Measurements from ENCODE around the gene CYBC1.
A peak's percentile ranks its signal among the peaks of the same experiment; 100 is the strongest.

The CYBC1 gene

DNA sequence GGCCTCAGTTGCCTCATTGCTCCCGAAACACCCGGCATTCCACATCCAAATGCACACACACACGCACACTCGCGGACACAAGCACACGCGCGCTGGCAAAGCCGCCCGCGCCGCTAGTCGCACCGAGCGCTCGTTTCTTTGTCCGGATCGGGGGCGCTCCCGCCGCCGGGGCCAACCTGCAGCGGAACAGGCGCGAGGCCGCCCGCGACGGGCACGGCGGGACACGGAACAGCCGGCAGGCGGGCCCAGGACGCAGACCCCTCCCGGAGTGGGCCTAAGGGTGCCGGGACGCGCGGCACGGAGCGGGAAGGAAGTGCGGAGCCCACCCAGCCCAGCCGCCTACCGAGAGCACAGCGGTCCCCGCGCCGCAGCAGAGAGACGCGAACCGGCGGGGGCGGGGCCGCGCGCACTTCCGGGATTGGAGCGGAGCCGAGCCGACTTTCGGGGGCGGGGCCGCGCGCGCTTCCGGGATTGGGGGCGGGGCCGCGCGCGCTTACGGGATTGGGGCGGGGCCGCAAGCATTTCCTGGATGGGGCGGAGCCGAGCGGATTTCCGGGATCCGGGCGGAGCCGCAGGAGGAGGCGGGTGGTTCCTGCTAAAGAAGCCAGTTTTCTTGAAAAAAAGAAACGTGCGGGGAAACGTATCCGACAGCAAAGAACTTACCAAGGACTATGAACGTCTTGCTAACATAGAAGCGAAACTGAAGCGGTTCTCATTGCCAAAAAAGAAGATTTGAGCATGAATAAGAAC lies at the start of gene CYBC1:
Gene CYBC1 (minus strand): TSS at position 396 of the 750 bp plus-strand sequence. CDS start 1,498 bp downstream, outside the sequence.
- peak; percentile 94 for DNase-seq

DNA sequence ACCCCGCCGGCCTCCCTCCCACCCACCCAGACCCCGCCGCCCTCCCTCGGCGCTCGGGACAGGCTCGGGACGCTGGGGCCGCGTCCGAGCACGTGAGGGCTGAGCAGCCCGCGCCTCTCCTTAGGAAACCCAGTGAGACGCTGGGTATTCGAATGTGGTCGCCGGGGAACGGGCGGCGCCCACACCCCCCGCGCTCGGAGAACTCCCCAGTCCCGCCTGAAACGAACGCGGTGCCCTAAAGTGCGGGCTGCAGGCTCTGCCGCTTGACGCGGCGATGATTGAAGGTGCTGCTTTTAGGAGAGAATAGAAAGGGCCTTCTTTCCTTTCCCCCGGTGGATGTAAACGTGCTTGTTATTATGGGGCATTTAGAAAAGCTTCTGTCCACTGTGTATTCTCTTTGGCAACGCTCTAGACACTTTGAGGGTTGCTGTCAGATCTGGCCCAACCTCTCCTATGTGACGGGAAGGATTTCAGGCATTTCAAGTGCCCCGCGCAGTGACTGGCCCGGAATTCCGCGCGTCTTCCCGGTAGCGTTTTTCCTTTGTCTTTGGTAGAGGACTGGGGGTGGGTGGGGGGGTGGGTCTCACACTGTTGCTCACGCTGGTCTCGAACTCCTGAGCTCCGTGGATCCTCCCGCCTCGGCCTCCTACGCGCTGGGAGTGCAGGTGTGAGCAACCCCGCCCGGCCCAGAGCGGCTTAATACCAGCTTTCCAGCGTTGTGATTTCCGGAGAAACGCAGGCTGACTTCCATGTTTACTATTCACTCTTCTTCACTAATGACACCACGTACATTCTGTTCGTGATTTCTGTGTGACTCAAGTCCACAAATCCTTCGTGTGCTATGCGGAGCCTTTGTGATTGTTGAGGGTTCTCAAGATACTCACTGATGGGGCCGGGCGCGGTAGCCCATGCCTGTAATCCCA lies 47.2 kb upstream of the CYBC1 start:
- peak; percentile 61 for DNase-seq

DNA sequence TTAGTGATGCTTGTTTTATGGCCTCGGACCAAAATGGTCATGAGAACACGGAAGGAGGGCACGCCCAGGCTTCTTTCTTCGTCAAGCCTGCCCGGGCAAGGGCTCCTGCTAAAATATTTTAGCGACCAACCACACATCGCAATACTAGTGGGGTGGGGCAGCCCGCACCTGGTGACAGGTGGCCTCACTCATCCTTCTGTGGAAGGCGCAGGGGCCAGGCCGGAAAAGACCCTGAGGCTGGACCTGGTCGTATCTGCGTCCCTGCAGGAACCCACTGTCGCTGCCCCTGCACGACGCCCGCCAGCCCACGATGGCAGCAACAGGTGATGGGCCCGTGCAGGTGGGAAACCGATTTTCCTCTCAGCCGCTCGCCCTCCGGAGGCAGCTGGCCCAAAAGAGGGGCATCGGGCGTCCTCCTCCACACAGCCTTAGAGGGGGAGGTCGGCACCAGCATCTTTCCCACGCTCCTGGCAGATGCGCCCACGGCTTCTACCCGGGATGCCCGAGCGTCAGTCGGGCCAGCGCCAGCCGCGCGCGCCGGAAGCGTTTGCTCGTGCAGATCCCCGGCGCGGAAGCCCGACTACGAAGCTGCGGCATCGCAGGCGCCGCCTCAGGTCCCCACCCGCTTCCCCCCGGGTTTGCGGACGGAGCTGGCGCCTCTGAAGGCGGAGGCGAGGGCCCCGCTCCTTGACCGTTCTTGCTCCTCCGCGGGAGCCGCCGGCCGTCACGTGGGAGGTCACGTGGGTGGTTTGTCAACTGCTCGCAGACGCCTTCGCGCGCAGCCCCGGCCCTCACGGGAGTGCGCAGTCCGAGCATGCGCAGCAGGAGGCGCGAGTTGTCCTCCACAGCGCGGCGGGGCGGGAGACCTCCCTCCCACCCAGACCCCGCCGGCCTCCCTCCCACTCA lies 46.2 kb upstream of the CYBC1 start:
- DNase-seq, result peak; percentile 92

DNA sequence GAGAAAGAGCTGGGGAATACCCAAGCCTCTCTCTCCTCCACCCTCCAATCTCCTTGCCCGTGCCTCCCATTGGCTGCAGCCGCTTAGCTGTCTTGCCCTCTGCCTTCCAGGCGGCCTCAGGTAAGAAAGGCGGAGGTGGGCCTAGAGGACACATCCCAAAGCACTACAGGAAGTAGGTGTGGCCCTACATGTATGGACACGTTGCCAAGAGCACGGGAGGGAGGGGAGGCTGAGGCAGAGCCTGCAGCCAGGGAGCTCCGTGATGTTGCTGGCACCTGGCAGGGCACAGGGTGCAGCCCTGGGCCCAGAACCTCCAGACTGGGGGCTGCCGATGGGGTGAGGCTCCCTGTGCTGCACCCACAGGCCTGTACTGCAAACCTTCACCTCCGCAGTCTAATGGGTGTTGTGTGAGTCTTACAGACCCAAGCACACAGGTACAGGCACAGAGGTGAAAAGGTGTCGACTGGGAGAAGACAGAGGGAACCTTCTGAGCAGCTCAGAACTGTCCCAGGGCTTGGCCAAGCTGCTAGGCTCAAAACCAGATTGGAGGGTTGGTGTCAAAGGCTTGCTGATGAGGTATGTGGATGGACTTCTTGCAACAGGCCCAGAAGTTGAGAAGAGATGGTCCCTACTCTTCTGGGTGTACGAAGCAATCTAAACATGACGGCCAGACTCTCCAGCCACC lies 45.4 kb upstream of the CYBC1 start:
- no peak for DNase-seq

DNA sequence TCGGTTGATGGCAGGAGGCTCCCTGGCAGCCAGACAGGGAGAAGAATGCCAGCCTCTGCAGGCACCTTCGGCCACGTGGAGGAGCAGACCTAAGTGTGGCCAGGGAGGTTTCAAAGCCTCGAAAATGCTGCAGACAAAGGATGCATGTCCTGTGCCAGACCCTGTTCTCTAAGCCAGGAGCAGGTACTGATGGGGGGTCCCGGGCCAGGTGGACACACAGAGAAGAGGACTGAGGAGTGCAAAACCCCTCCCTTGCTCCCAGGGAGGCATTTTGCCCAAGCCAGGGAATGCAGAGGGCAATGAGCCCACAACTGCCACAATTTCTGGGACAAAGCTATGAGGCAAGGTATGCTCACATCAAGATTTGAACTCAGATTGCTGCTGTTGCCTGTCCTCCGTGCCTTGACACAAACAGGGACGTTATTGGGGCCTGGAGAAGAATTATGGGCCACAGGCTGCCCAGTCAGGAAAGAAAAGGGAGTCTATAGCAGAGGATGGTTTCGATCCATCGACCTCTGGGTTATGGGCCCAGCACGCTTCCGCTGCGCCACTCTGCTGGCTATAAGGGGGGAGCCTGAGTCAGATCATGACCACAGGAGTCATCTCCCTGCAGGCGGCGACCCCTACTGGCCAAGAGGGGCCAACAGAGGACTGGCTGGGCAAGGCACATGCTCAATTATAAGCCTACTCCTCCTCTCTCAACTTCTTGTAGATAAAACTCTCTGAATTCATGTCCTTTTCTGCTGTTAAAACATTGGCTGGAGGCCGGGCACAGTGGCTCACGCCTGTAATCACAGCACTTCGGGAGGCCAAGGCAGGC lies 43.9 kb upstream of the CYBC1 start:
- DNase-seq, result peak; percentile 99

DNA sequence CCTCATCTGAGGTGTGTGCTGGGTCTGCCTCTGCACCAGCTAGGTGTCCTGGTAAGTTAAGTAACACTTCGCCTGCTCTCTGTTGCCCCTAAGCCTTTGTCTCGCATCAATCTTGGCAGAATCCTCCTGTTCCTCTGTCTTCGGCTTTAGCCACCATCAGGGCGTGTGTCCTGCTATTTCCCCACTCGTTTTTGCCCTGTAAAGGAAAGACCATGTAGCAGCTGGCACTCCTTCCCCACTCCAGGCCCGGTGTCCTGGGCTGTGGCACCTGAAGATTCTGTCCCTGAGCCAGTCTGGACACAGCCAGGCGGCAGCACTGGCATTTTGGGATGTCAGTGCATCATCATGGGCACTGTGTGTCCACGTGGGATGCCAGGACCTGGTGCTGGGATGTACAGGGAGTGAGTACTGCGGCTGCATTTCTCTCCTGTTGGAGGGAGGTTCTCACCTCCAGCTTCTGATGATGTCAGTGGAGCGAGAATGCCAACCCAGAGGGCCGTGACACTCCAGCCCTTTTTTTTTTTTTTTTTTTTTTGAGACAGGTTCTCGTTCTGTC lies 42.8 kb upstream of the CYBC1 start:
- no peak for DNase-seq

DNA sequence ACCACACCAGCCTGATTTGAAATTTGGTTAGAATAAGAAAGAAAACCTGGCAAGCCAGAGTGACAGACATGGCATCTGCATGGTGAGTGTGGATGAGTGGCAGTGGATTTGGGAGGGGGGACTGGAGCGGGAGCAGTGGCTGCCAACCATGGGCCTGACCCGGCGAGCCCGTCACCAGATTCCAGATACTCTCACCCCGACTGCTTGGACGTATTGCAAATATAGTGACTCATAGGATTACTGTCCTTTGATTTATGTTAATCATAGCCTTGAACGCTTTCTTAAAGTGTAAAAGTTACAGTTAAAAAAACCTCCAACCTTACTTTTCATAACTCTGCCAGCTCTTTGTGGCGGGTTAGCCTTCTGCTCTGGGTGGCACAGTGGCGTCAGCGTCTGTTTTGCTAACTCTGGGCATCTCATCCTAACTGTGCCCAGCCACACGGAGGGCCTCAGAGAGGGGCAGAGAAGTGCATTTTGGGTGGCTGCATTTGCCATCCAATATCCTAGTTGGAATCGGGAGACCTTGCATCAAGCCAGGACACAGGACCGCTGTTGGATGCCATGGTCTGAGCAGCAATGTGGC lies 42.2 kb upstream of the CYBC1 start:
- DNase-seq, result peak; percentile 48

DNA sequence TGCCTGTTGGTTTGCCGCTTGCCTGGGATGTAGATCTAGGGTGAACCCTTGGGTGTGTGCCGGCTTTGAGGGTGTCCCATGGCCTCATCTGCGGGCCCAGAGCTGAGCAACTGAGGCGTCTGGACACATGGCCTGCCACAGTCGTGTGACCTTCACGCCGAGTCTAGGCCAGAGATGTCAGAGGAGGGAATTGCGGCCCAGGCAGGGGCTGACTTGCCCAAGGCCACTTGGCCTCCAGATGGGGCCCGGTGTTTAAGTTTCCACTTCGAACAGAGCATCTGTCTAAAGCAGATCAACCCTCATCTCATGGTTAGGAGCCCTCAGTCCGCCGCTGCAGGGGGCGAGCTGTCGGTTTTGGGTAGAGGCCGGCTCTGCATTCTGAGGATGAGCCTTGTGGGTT lies 41.0 kb upstream of the CYBC1 start:
- DNase-seq, result no peak

DNA sequence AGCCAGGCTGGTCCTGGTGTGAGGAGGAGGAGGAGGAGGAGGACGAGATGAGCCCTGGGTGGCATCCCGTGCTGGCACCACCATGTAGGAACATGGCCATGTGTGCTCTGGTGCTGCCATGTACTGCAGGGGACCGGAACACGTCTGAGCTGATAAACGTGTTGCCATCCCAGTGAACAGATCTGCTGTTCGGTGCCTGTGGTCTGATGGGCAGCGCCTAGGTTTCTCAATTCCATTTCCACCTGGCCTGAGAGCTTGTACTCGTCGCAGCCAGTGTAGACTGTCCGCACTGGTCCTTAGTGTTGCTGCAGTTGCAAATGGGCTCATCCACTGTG lies 40.6 kb upstream of the CYBC1 start:
- DNase-seq, result no peak

DNA sequence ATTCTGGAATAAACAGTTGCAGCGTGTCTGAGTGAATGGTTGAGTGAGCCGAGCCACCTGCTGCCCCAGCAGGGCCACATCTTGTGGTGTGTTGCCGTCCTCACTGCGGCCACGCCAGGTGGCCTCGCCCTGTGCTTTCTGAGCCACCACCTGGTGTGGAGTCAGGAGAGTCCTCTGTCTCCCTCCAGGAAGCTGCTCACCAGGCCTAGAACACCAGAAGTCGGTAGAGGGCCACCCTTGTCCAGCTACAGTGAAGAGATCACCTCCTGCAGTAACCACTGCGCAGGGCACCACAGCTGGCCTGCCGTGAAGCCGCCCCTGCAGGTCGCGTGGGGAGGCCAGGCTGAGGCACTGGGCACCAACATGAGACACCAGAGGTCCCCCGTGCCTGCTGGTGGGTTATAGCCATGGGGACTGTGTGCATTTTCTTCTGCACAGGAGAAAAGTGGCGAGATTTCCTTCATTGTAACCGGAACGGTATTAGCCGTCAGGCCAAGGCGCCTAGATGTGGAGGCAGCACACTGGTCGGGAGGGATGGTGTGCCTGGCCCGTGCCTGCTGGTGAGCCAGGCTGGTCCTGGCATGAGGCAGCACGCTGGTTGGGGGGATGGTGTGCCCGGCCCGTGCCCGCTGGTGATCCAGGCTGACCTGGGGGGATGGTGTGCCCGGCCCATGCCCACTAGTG lies 40.1 kb upstream of the CYBC1 start:
- no peak for DNase-seq

DNA sequence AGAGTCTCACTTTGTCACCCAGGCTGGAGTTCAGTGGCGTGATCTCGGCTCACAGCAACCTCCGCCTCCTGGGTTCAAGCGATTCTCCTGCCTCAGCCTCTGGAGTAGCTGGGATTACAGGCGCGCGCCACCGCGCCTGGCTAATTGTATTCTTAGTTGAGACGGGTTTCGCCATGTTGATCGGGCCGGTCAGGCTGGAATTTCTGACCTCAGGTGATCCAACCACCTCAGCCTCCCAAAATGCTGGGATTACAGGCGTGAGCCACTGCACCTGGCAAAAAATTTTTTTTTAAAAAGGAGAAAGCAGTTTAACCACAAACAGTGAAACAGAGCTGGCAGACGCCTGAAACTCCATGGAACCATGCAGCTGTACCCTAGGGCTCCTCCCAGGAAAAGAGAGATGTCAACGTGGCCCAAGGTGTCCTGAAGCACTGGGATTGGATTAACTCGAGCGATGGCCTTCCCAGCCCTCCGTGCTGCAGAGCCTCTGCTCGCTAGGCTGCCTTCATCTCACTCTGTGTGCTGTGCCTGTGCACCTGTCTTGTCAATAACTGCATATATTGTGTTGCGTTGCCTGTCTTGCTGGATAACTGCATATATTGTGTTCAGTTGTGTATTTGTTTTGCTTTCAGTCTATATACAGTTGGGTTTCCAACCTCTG lies 39.4 kb upstream of the CYBC1 start:
- DNase-seq, result no peak

DNA sequence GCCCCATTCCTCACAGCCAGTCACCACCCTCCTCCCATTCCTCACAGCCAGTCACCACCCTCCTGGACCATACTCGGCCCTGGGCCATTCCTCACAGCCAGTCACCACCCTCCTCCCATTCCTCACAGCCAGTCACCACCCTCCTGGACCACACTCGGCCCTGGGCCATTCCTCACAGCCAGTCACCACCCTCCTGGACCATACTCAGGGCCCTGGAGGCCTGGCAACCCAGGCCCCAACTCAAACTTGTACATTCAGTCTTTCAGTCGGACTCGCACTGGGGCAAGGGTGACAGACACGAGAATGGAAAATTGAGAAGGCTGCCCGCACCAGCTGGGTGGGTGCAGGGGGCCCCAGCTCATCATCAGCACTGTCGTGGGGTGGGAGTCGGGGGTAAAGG lies 38.6 kb upstream of the CYBC1 start:
- DNase-seq, result peak; percentile 34

DNA sequence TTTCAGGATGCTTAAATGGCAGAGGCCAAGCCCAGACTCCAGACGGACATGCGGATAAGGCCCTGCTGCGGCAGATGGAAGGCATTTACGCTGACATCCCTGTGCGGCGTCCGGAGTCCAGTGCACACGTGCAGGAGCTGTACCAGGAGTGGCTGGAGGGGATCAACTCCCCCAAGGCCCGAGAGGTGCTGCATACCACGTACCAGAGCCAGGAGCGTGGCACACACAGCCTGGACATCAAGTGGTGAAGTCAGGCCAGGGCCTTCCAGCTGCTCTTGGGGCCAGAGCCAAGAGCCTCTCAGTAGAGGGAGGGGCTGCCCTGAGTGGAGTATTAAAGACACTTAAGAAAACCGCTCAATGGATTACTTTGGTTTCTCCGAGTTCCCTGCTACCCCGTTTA lies 37.4 kb upstream of the CYBC1 start:
- DNase-seq, result no peak

DNA sequence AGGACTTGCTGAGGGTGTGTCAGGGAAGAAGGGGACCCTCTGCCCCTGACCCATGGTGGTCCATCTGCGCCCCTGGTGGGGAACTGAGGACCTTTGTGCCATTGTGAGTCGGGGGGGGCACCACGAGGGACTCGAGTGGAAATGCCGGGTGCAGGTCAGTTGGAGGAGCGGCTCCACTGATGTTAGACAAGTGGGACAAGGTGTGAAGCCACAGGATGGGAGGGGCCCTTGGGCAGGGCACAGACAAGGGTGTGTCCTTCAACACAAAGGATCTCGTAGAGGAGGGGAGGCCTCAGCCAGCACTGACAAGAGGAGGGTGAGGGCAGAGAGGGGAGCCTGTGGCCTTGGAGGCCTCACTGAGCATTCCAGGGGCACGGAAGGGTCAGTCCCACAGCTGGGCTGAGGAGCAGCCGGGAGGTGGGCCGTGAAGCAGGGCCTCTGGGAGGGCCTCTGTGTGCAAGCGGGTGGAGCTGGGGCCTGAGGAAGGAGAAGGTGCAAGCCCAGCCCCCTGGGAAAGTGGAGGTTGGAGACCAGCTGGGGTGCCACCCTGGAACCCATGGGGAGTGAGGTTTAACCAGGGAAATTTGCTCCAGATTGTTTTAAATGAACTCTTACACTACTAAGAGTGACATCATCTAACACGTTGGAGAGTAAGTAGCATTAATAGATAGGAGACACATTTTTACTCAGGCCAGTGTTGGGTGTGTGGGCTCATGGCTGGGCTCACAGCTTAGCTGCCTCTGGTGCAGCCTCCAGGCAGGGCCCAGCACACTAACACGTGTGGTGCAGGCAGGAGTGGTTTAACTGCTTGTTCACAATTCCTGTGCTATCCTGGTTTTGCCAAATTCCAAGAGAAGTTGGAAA lies 35.9 kb upstream of the CYBC1 start:
- DNase-seq, result no peak

DNA sequence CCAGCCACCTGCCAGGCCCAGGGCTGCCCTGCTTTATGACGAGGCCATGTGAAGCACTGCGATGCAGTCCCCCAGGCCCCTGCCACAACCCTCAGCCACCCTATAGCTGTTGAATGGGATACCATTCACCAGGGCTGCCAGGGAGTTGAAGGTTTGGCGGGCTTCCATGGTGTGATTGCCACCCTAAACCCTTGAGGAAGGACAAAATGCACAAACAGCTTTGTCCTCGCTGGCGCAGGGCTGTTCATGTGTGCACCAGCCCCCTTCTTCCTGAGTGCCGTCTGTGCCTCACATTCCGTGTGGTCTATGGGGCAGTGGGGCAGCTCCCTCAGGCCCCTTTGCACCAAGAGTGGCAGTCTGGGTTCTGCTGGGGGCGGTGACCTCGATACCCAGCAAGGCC lies 33.3 kb upstream of the CYBC1 start:
- DNase-seq, result no peak

DNA sequence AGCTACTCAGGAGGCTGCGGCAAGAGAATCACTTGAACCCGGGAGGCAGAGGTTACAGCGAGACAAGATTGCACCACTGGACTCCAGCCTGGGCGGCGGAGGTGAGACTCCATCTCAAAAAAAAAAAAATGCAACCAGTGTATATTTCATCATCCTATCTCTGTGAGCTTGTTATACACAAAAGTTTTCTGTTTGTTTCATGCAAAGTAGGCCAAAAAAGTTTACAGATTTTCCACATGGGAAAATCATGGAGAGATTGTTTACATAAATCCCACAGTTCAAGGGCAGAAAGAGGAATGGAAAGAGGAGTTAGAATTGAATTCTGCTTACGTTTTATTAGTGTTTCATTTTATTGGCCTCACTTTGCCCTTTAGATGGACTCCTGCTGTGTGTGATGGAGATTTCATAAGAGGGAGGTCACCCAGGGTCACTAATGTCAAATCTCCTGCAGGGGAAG lies 32.7 kb upstream of the CYBC1 start:
- DNase-seq, result no peak

DNA sequence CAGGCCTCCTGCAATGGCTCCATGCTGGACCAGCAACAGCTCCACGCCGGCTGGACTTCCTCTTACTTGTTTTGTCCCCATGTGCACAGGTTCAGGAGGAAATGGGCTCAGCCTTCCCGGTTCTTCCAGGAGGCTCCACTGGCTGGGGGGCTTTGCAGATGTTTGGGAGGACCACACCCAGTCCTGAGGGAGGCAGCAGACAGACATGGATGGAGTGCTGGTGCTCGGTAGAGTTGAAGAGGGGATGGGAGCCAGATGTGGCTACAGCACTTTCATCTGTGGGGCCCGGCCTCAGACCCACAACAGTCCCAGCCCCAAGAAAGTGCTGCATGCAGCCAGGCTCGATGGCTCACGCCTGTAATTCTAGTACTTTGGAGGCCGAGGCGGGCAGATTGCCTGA lies 29.8 kb upstream of the CYBC1 start:
- DNase-seq, result no peak

DNA sequence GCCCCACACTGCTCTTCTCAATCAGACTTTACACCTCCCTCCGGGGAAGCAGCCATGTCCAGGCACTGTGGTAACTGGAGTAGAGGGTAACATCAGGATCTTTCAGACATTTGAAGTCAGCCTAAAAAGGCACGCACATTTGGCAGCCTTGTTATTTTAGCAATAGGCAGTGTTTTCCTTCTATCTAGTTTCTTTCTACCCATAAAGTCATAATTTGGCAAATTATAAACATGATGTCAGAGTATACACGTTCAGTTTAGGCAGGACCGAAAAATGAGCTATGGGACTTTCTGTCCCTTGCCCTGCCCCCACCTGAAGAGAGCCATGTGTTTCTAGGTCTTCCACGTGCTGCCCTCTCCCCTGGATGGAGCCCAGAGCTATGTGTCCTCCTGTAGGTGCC lies 29.1 kb upstream of the CYBC1 start:
- no peak for DNase-seq

DNA sequence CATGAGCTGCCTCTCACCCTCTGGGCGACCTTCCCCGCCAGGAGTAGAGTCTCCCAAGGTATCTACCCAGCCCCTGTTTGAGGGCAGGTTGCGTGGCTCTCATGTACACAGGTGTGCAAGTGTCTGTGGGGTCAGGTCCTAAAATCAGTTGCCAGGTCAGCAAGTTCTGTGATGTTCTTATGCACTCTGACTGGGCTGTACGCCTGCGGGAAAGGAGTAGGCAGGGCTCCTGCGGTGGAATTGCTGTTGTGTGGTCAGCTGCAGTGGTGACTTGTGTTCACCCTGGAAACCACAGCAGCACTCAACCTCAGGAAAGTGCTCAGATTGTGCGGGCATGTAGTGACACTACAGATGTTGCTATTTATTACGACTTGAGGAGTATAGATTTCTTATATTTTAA lies 27.4 kb upstream of the CYBC1 start:
- DNase-seq, result no peak

All from fibroblast of upper back skin (primary cell).